ENCODE results near the gene MBD3L4.

- TF ChIP-seq CTCF (IDR thresholded peaks at IDR 0.05; ENCODE audit: insufficient read depth, low read length, poor library complexity, severe bottlenecking) (no peak), EZH2phosphoT487 (conservative IDR thresholded peaks at IDR 0.05; ENCODE audit: low read length) (no peak)
Observed at GRCh38 chr19:7018828-7019227, 21.2 kb downstream of the MBD3L4 start.
